HG03060 (cell line): ENCODE data around the gene AGPS.

Source experiments
- ATAC-seq: cut with Tn5 transposase; IDR thresholded peaks from one replicate; pipeline ENCODE4 v1.9.1; 2021; ENCODE audit warnings: low read depth, moderate number of reproducible peaks; ENCODE audit not compliant: unreplicated experiment

The AGPS gene

GRCh38 chr2:177577075-177577474 lies 184.5 kb downstream of the AGPS start:
- ATAC-seq = no peak

GRCh38 chr2:177578454-177578853 lies 185.9 kb downstream of the AGPS start:
- no peak for ATAC-seq

- no peak for ATAC-seq
These were observed 187.0 kb downstream of the AGPS start for GRCh38 chr2:177579486-177580036.

GRCh38 chr2:177582000-177582399 lies 189.4 kb downstream of the AGPS start:
- no peak for ATAC-seq

- ATAC-seq = no peak
These were observed 191.6 kb downstream of the AGPS start for GRCh38 chr2:177584030-177584692.

GRCh38 chr2:177585234-177585863 lies 192.8 kb downstream of the AGPS start:
- ATAC-seq = no peak

GRCh38 chr2:177586154-177586553 lies 193.6 kb downstream of the AGPS start:
- ATAC-seq = no peak

- ATAC-seq = no peak
These were observed 194.8 kb downstream of the AGPS start for GRCh38 chr2:177587371-177587770.

- ATAC-seq = no peak
These were observed 196.1 kb downstream of the AGPS start for GRCh38 chr2:177588671-177589070.

GRCh38 chr2:177589186-177589585 lies 196.6 kb downstream of the AGPS start:
- ATAC-seq = no peak

GRCh38 chr2:177592397-177592796 lies 199.8 kb downstream of the AGPS start:
- ATAC-seq = no peak

- ATAC-seq = no peak
These were observed 200.4 kb downstream of the AGPS start for GRCh38 chr2:177592945-177593344.

GRCh38 chr2:177593402-177593801 lies 200.8 kb downstream of the AGPS start:
- no peak for ATAC-seq
